H1 (cell line): ENCODE measurements around the gene LAMC3. TPM values are rescaled to one million over a fixed set of nuclear protein-coding genes. Genes with fewer than 3 reads are reported as not detected.

Experiments
- CTCF ChIA-PET: fragments of 300-600 bp; sonication (Branson Sonifier 250); formaldehyde crosslinking; loops from one replicate; lab custom pipeline; 2021; ENCODE audit not compliant: partially characterized antibody; lab: Charles Lee
- POLR2A ChIA-PET: fragments of 300-600 bp; sonication (Branson Sonifier 250); formaldehyde crosslinking; loops from one replicate; lab custom pipeline; 2021; ENCODE audit warnings: inconsistent platforms; ENCODE audit not compliant: partially characterized antibody; lab: Charles Lee
- DNase-seq, 2 experiments: peaks; one replicate each; pipeline versions ENCODE4 v3.0.0 to v3.0.0-alpha.2; 2010 to 2022; ENCODE audit warnings: low spot score in 2 of 2, low read depth in 1 of 2, mixed read lengths in 1 of 2
- FAIRE-seq: peaks from 2 replicates; lab custom pipeline; 2011; peaks lifted over from hg19 to GRCh38; lab: Jason Lieb, UNC
- H2AFZ ChIP-seq: 2 replicates; pipeline ENCODE4 v1.8.1; 2012; ENCODE audit warnings: low read length, inconsistent platforms
- H2AK5ac ChIP-seq: 2 replicates; pipeline ENCODE4 v1.6.1; 2013; ENCODE audit warnings: low read depth, low read length
- H2BK120ac ChIP-seq: replicated peaks from 2 replicates; pipeline ENCODE3; 2013; ENCODE audit warnings: low read depth, low read length, inconsistent platforms
- H2BK12ac ChIP-seq: 2 replicates; pipeline ENCODE4 v1.6.1; 2013; ENCODE audit warnings: low read depth, low read length
- H2BK15ac ChIP-seq: 2 replicates; pipeline ENCODE4 v1.6.1; 2013; ENCODE audit warnings: low read length
- H2BK20ac ChIP-seq: 2 replicates; pipeline ENCODE4 v1.6.1; 2013; ENCODE audit warnings: low read length
- H2BK5ac ChIP-seq: 2 replicates; pipeline ENCODE4 v1.6.1; 2013; ENCODE audit warnings: low read depth, low read length
- H3K14ac ChIP-seq: 2 replicates; pipeline ENCODE4 v1.6.1; 2013; ENCODE audit warnings: inconsistent platforms; ENCODE audit not compliant: insufficient read length
- H3K18ac ChIP-seq: 2 replicates; pipeline ENCODE4 v1.6.1; 2013; ENCODE audit warnings: low read length; ENCODE audit errors: extremely low read depth
- H3K23ac ChIP-seq: 2 replicates; pipeline ENCODE4 v1.6.1; 2013; ENCODE audit warnings: inconsistent platforms; ENCODE audit not compliant: insufficient read length
- H3K23me2 ChIP-seq: 2 replicates; pipeline ENCODE4 v1.6.1; 2013; ENCODE audit warnings: low read depth, low read length
- H3K27ac ChIP-seq: 2 replicates; pipeline ENCODE4 v1.6.1; 2011; ENCODE audit warnings: low read depth, low read length, inconsistent platforms
- H3K27me3 ChIP-seq, 4 experiments: replicated peaks in 1 of 4; 1 replicate in 1 of 4; 2 replicates in 3 of 4; pipeline versions ENCODE4 v1.6.1 to v1.8.1; 2011 to 2013; ENCODE audit warnings: low read length in 3 of 4, mild to moderate bottlenecking in 3 of 4, inconsistent platforms in 2 of 4, mixed read lengths in 2 of 4, moderate library complexity in 1 of 4; ENCODE audit not compliant: control insufficient read depth in 3 of 4, insufficient read depth in 3 of 4; ENCODE audit errors: extremely low read depth in 1 of 4
- H3K36me3 ChIP-seq, 4 experiments: 2 replicates each; pipeline versions ENCODE4 v1.6.1 to v1.8.1; 2011 to 2013; ENCODE audit warnings: mild to moderate bottlenecking in 4 of 4, low read length in 3 of 4, moderate library complexity in 2 of 4, control low read depth in 1 of 4, inconsistent platforms in 1 of 4; ENCODE audit not compliant: insufficient read depth in 4 of 4, control insufficient read depth in 2 of 4
- H3K4ac ChIP-seq: replicated peaks from 2 replicates; pipeline ENCODE3; 2013; ENCODE audit warnings: low read length, low read depth, mixed read lengths, inconsistent platforms; ENCODE audit not compliant: insufficient read length
- H3K4me1 ChIP-seq, 4 experiments: replicated peaks in 1 of 4; 1 replicate in 1 of 4; 2 replicates in 3 of 4; pipeline versions ENCODE4 v1.6.1 to v1.8.1; 2011 to 2013; ENCODE audit warnings: low read length in 3 of 4, inconsistent platforms in 2 of 4, mixed read lengths in 1 of 4; ENCODE audit not compliant: insufficient read depth in 4 of 4, control insufficient read depth in 3 of 4
- H3K4me2 ChIP-seq, 2 experiments: 2 replicates each; pipeline versions ENCODE4 v1.6.1 to v1.8.1; 2011 to 2013; ENCODE audit warnings: low read depth in 2 of 2, low read length in 2 of 2, control low read depth in 1 of 2, inconsistent platforms in 1 of 2, mild to moderate bottlenecking in 1 of 2; ENCODE audit not compliant: insufficient read depth in 1 of 2
- H3K4me3 ChIP-seq, 4 experiments: fragments of 200-600, 300-600 bp in 1 of 4; sonication (generic), shearing (Covaris generic), sonication (Bioruptor Twin) in 1 of 4; 2 replicates each; pipeline versions ENCODE4 v1.5.1 to v1.8.1; 2011 to 2016; ENCODE audit warnings: low read length in 4 of 4, low read depth in 3 of 4, control low read depth in 2 of 4, inconsistent platforms in 2 of 4, mild to moderate bottlenecking in 2 of 4, mixed read lengths in 1 of 4, moderate library complexity in 1 of 4; ENCODE audit not compliant: insufficient read depth in 2 of 4; ENCODE audit errors: extremely low read depth in 1 of 4
- H3K56ac ChIP-seq: replicated peaks from 2 replicates; pipeline ENCODE3; 2013; ENCODE audit warnings: low read depth, mild to moderate bottlenecking, mixed read lengths, low read length, inconsistent platforms; ENCODE audit not compliant: insufficient read length
- H3K79me1 ChIP-seq: 2 replicates; pipeline ENCODE4 v1.6.1; 2013; ENCODE audit warnings: low read depth, low read length, control low read depth
- H3K79me2 ChIP-seq, 2 experiments: 2 replicates each; pipeline versions ENCODE4 v1.6.1 to v1.8.1; 2012 to 2013; ENCODE audit warnings: low read length in 2 of 2, mild to moderate bottlenecking in 2 of 2, inconsistent platforms in 1 of 2; ENCODE audit not compliant: insufficient read depth in 2 of 2, control insufficient read depth in 1 of 2
- H3K9ac ChIP-seq, 4 experiments: replicated peaks in 1 of 4; 1 replicate in 1 of 4; 2 replicates in 3 of 4; pipeline versions ENCODE4 v1.6.1 to v1.8.1; 2011 to 2013; ENCODE audit warnings: low read depth in 3 of 4, low read length in 3 of 4, control low read depth in 2 of 4, mild to moderate bottlenecking in 2 of 4, moderate library complexity in 2 of 4, inconsistent platforms in 1 of 4; ENCODE audit errors: extremely low read depth in 1 of 4
- H3K9me3 ChIP-seq, 2 experiments: 2 replicates each; pipeline versions ENCODE4 v1.6.1 to v1.8.1; 2012 to 2013; ENCODE audit warnings: mild to moderate bottlenecking in 2 of 2, moderate library complexity in 2 of 2, control low read depth in 1 of 2, inconsistent platforms in 1 of 2, low read depth in 1 of 2, low read length in 1 of 2, mixed read lengths in 1 of 2; ENCODE audit not compliant: insufficient read depth in 2 of 2
- H4K20me1 ChIP-seq, 2 experiments: replicated peaks in 1 of 2; 2 replicates each; pipeline versions ENCODE3 to v1.8.1; 2011 to 2013; ENCODE audit warnings: inconsistent platforms in 2 of 2, low read length in 2 of 2, mild to moderate bottlenecking in 1 of 2; ENCODE audit not compliant: insufficient read depth in 2 of 2, control insufficient read depth in 1 of 2
- H4K5ac ChIP-seq: 2 replicates; pipeline ENCODE4 v1.6.1; 2013; ENCODE audit warnings: low read length, low read depth, mixed read lengths, inconsistent platforms; ENCODE audit not compliant: insufficient read length
- H4K8ac ChIP-seq: 2 replicates; pipeline ENCODE4 v1.8.0; 2013; ENCODE audit warnings: mild to moderate bottlenecking, moderate library complexity, low read length, inconsistent platforms; ENCODE audit not compliant: insufficient read depth; ENCODE audit errors: extremely low read depth
- H4K91ac ChIP-seq: replicated peaks from 2 replicates; pipeline ENCODE3; 2013; ENCODE audit warnings: low read length, mixed read lengths, inconsistent platforms; ENCODE audit not compliant: insufficient read length
- WGBS, 2 experiments: shearing (Covaris generic) in 1 of 2; methylation state at CpG; one replicate each; pipeline versions ENCODE4 v1.1.6 to v1.1.7; 2013 to 2015; ENCODE audit warnings: low lambda C conversion rate in 2 of 2, mixed read lengths in 2 of 2, inconsistent platforms in 1 of 2, low coverage in 1 of 2, missing lambda C conversion rate in 1 of 2; ENCODE audit not compliant: insufficient replicate concordance in 2 of 2, insufficient coverage in 1 of 2, insufficient read length in 1 of 2; ENCODE audit errors: extremely low coverage in 1 of 2, missing lambda C conversion rate in 1 of 2; 5-methylcytosine and 5-hydroxymethylcytosine counted together
- polyA plus RNA-seq, 7 experiments: library from polyadenylated mRNA; depleted of rRNA in 3 of 7; stranded (reverse) in 5 of 7; unstranded in 2 of 7; fragments of >200 nt in 5 of 7; fragments of 200-250 nt in 2 of 7; gene quantifications; 1 replicate in 5 of 7; 2 replicates in 1 of 7; 4 replicates in 1 of 7; pipeline versions ENCODE4 v1.2.1 to v1.2.3, GENCODE V29; 2011 to 2013; ENCODE audit warnings: missing spikeins in 2 of 7, mixed read lengths in 2 of 7
- total RNA-seq: library from RNA; stranded (reverse); fragmentation: NEBNext Ultra II Directional; extraction: Animal tissue kit (Norgen Biotek cat#: 25700); gene quantifications from 2 replicates; pipeline ENCODE4 v1.2.1, GENCODE V29; 2021
- TF ChIP-seq, protein P1 (sequence below): IDR thresholded peaks from 2 replicates; pipeline ENCODE4 v1.6.1; 2011; ENCODE audit warnings: low read length, improper control_type of control experiment

Gene LAMC3
- total and polyA plus RNA-seq, 2 of the 8 experiments (the other 6 are each of a cell fraction or from before 2014, with no cell fraction given) = 9.3 to 12.3 TPM

DNA sequence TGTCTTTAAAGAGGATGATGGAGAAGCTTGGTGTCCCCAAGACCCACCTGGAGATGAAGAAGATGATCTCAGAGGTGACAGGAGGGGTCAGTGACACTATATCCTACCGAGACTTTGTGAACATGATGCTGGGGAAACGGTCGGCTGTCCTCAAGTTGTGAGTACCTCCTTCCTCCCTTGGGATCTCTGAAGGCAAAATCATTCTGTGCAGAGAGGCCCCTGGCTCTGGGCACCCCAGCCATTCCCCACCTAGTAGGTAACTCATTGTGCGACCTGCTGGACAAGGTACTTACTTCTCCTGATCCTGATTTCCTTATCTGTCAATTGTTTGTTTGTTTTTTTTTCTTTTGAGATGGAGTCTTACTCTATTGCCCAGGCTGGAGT lies 108.8 kb downstream of the LAMC3 start:
- no peaks in the 10 kb centered on the region for H3K27me3 ChIP-seq
- H3K4me3 ChIP-seq = no peak overlapping the region
- TF ChIP-seq, protein P1, sequence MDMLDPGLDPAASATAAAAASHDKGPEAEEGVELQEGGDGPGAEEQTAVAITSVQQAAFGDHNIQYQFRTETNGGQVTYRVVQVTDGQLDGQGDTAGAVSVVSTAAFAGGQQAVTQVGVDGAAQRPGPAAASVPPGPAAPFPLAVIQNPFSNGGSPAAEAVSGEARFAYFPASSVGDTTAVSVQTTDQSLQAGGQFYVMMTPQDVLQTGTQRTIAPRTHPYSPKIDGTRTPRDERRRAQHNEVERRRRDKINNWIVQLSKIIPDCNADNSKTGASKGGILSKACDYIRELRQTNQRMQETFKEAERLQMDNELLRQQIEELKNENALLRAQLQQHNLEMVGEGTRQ = no peak
- H2BK120ac ChIP-seq = no peak overlapping the region
- H3K36me3 ChIP-seq = peaks cover 19 to 63% (median 48%) of the 10 kb centered on the region in 4 experiments; a peak in 7 of 8 replicates
- H3K79me1 ChIP-seq = no peaks in the 10 kb centered on the region; the same call in 1 of the 2 replicates
- H3K79me2 ChIP-seq = no peaks in the 10 kb centered on the region; a peak in 1 of 4 replicates
- H3K14ac ChIP-seq = no peak overlapping the region
- H3K4me1 ChIP-seq = no peaks in the 10 kb centered on the region
- H3K4ac ChIP-seq = no peak overlapping the region
- H4K20me1 ChIP-seq = no peaks in the 10 kb centered on the region
- no peak overlapping the region for H2AK5ac ChIP-seq
- CTCF ChIA-PET = interaction anchor here (1.0 kb wide), 1 partner anchor 9 kb away, joined by 3 read pairs; no protein-coding TSS in a partner anchor
- H3K4me2 ChIP-seq = no peak overlapping the region
- no peak for DNase-seq
- no peak overlapping the region for H3K23ac ChIP-seq
- H2BK15ac ChIP-seq = no peak overlapping the region
- no peaks in the 10 kb centered on the region for H3K9me3 ChIP-seq
- no peak overlapping the region; the same call in 1 of the 2 replicates for H3K27ac ChIP-seq
- H3K18ac ChIP-seq = no peak overlapping the region
- H3K56ac ChIP-seq = no peak overlapping the region
- H2BK20ac ChIP-seq = no peak overlapping the region
- 83% methylated on average over 4 of the region's 4 CpGs; no CpG with 5 or more reads in 1 of the 2 experiments for WGBS, 2 experiments
- no peak overlapping the region for H2BK12ac ChIP-seq
- H4K8ac ChIP-seq = no peak overlapping the region
- H2AFZ ChIP-seq = no peak overlapping the region
- H4K5ac ChIP-seq = no peak overlapping the region
- no peak for FAIRE-seq
- H3K23me2 ChIP-seq = no peaks in the 10 kb centered on the region
- H4K91ac ChIP-seq = no peak overlapping the region
- H3K9ac ChIP-seq = no peak overlapping the region
- H2BK5ac ChIP-seq = no peak overlapping the region
- POLR2A ChIA-PET = interaction anchor here (1.3 to 32.4 kb wide), 4 partner anchors 0 to 61 kb away, joined by 3 to 751 read pairs (median 378); partner anchors contain the start of genes AIF1L and NUP214
